ENCODE measurements around the gene CDCP1.
"Not testable (repeated sequence)": the region's sequence is repeated elsewhere in the genome, so short reads cannot be mapped to it uniquely, and the experiment has no call there.

The CDCP1 gene

GRCh38 chr3:45084361-45084760 lies 61.8 kb downstream of the CDCP1 start:
- no CpG with 5 or more reads among the region's 1 CpG for WGBS (ENCODE audit: insufficient coverage, insufficient read length)
- Histone ChIP-seq H3K27ac (ENCODE audit: low read length) (no peak overlapping the region), H3K4me1 (ENCODE audit: control insufficient read depth, insufficient read depth, low read length) (no peaks in the 10 kb centered on the region), H3K9me3 (ENCODE audit: control insufficient read depth, insufficient read depth, low read length) (no peaks in the 10 kb centered on the region), H3K27me3 (ENCODE audit: control insufficient read depth, insufficient read depth, low read length) (no peaks in the 10 kb centered on the region), H3K36me3 (ENCODE audit: control insufficient read depth, insufficient read depth, low read length) (peaks cover 4% of the 10 kb centered on the region; the same call in 1 of the 2 replicates), H3K4me3 (ENCODE audit: low read length) (no peak overlapping the region)
- DNase-seq (ENCODE audit: low read depth, low spot score): no peak

GRCh38 chr3:45083023-45083422 lies 63.2 kb downstream of the CDCP1 start:
- H3K36me3 ChIP-seq (ENCODE audit: control insufficient read depth, insufficient read depth, low read length): peaks cover 4% of the 10 kb centered on the region; the same call in 1 of the 2 replicates
- H3K27me3 ChIP-seq (ENCODE audit: control insufficient read depth, insufficient read depth, low read length): no peaks in the 10 kb centered on the region
- H3K27ac ChIP-seq (ENCODE audit: low read length): no peak overlapping the region
- no CpG with 5 or more reads among the region's 6 CpGs for WGBS (ENCODE audit: insufficient coverage, insufficient read length)
- H3K4me3 ChIP-seq (ENCODE audit: low read length): no peak overlapping the region
- H3K9me3 ChIP-seq (ENCODE audit: control insufficient read depth, insufficient read depth, low read length): no peaks in the 10 kb centered on the region
- H3K4me1 ChIP-seq (ENCODE audit: control insufficient read depth, insufficient read depth, low read length): no peaks in the 10 kb centered on the region
- DNase-seq (ENCODE audit: low read depth, low spot score): no peak

GRCh38 chr3:45082142-45082538 lies 64.0 kb downstream of the CDCP1 start:
- no peaks in the 10 kb centered on the region for H3K9me3 ChIP-seq (ENCODE audit: control insufficient read depth, insufficient read depth, low read length)
- DNase-seq (ENCODE audit: low read depth, low spot score): no peak
- no peaks in the 10 kb centered on the region for H3K27me3 ChIP-seq (ENCODE audit: control insufficient read depth, insufficient read depth, low read length)
- no CpG with 5 or more reads among the region's 5 CpGs for WGBS (ENCODE audit: insufficient coverage, insufficient read length)
- no peak overlapping the region for H3K27ac ChIP-seq (ENCODE audit: low read length)
- H3K4me3 ChIP-seq (ENCODE audit: low read length): no peak overlapping the region
- H3K36me3 ChIP-seq (ENCODE audit: control insufficient read depth, insufficient read depth, low read length): peaks cover 4% of the 10 kb centered on the region; the same call in 1 of the 2 replicates
- H3K4me1 ChIP-seq (ENCODE audit: control insufficient read depth, insufficient read depth, low read length): no peaks in the 10 kb centered on the region

GRCh38 chr3:45081506-45082141 lies 64.6 kb downstream of the CDCP1 start:
- no peak overlapping the region for H3K4me3 ChIP-seq (ENCODE audit: low read length)
- WGBS (ENCODE audit: insufficient coverage, insufficient read length): no CpG with 5 or more reads among the region's 2 CpGs
- DNase-seq (ENCODE audit: low read depth, low spot score): no peak
- H3K36me3 ChIP-seq (ENCODE audit: control insufficient read depth, insufficient read depth, low read length): peaks cover 4% of the 10 kb centered on the region; the same call in 1 of the 2 replicates
- no peaks in the 10 kb centered on the region for H3K27me3 ChIP-seq (ENCODE audit: control insufficient read depth, insufficient read depth, low read length)
- no peaks in the 10 kb centered on the region for H3K4me1 ChIP-seq (ENCODE audit: control insufficient read depth, insufficient read depth, low read length)
- no peak overlapping the region for H3K27ac ChIP-seq (ENCODE audit: low read length)
- no peaks in the 10 kb centered on the region for H3K9me3 ChIP-seq (ENCODE audit: control insufficient read depth, insufficient read depth, low read length)

GRCh38 chr3:45080824-45081223 lies 65.4 kb downstream of the CDCP1 start:
- Histone ChIP-seq H3K36me3 (ENCODE audit: control insufficient read depth, insufficient read depth, low read length) (peaks cover 4% of the 10 kb centered on the region; the same call in 1 of the 2 replicates), H3K27me3 (ENCODE audit: control insufficient read depth, insufficient read depth, low read length) (no peaks in the 10 kb centered on the region), H3K4me3 (ENCODE audit: low read length) (no peak overlapping the region), H3K27ac (ENCODE audit: low read length) (no peak overlapping the region), H3K9me3 (ENCODE audit: control insufficient read depth, insufficient read depth, low read length) (no peaks in the 10 kb centered on the region), H3K4me1 (ENCODE audit: control insufficient read depth, insufficient read depth, low read length) (no peaks in the 10 kb centered on the region)
- no CpG with 5 or more reads among the region's 1 CpG for WGBS (ENCODE audit: insufficient coverage, insufficient read length)
- DNase-seq (ENCODE audit: low read depth, low spot score): no peak

- Histone ChIP-seq H3K4me3 (ENCODE audit: low read length) (no peak overlapping the region), H3K27ac (ENCODE audit: low read length) (no peak overlapping the region), H3K9me3 (ENCODE audit: control insufficient read depth, insufficient read depth, low read length) (no peaks in the 10 kb centered on the region), H3K36me3 (ENCODE audit: control insufficient read depth, insufficient read depth, low read length) (no peaks in the 10 kb centered on the region), H3K27me3 (ENCODE audit: control insufficient read depth, insufficient read depth, low read length) (no peaks in the 10 kb centered on the region), H3K4me1 (ENCODE audit: control insufficient read depth, insufficient read depth, low read length) (no peaks in the 10 kb centered on the region)
- WGBS (ENCODE audit: insufficient coverage, insufficient read length): no CpG with 5 or more reads among the region's 1 CpG
- no peak for DNase-seq (ENCODE audit: low read depth, low spot score)
Measured at GRCh38 chr3:45079715-45080114, 66.5 kb downstream of the CDCP1 start.

GRCh38 chr3:45078910-45079522 lies 67.2 kb downstream of the CDCP1 start:
- Histone ChIP-seq H3K4me1 (ENCODE audit: control insufficient read depth, insufficient read depth, low read length) (no peaks in the 10 kb centered on the region), H3K27me3 (ENCODE audit: control insufficient read depth, insufficient read depth, low read length) (no peaks in the 10 kb centered on the region), H3K4me3 (ENCODE audit: low read length) (no peak overlapping the region), H3K9me3 (ENCODE audit: control insufficient read depth, insufficient read depth, low read length) (no peaks in the 10 kb centered on the region), H3K27ac (ENCODE audit: low read length) (no peak overlapping the region), H3K36me3 (ENCODE audit: control insufficient read depth, insufficient read depth, low read length) (no peaks in the 10 kb centered on the region)
- WGBS (ENCODE audit: insufficient coverage, insufficient read length): no CpG with 5 or more reads among the region's 8 CpGs
- no peak for DNase-seq (ENCODE audit: low read depth, low spot score)

GRCh38 chr3:45078256-45078655 lies 67.9 kb downstream of the CDCP1 start:
- not testable (repeated sequence) for H3K4me1 ChIP-seq (ENCODE audit: control insufficient read depth, insufficient read depth, low read length); H3K36me3 ChIP-seq (ENCODE audit: control insufficient read depth, insufficient read depth, low read length); H3K27ac ChIP-seq (ENCODE audit: low read length); H3K9me3 ChIP-seq (ENCODE audit: control insufficient read depth, insufficient read depth, low read length); H3K4me3 ChIP-seq (ENCODE audit: low read length); H3K27me3 ChIP-seq (ENCODE audit: control insufficient read depth, insufficient read depth, low read length); DNase-seq (ENCODE audit: low read depth, low spot score)
- WGBS (ENCODE audit: insufficient coverage, insufficient read length): no CpG with 5 or more reads among the region's 1 CpG

- Histone ChIP-seq H3K4me1 (ENCODE audit: control insufficient read depth, insufficient read depth, low read length) (no peaks in the 10 kb centered on the region), H3K27me3 (ENCODE audit: control insufficient read depth, insufficient read depth, low read length) (no peaks in the 10 kb centered on the region), H3K4me3 (ENCODE audit: low read length) (no peak overlapping the region), H3K27ac (ENCODE audit: low read length) (no peak overlapping the region), H3K9me3 (ENCODE audit: control insufficient read depth, insufficient read depth, low read length) (no peaks in the 10 kb centered on the region), H3K36me3 (ENCODE audit: control insufficient read depth, insufficient read depth, low read length) (no peaks in the 10 kb centered on the region)
- no peak for DNase-seq (ENCODE audit: low read depth, low spot score)
- WGBS (ENCODE audit: insufficient coverage, insufficient read length): no CpG with 5 or more reads among the region's 11 CpGs
Measured at GRCh38 chr3:45075821-45076625, 70.2 kb downstream of the CDCP1 start.

GRCh38 chr3:45071075-45071474 lies 75.1 kb downstream of the CDCP1 start:
- Histone ChIP-seq H3K4me3 (ENCODE audit: low read length) (no peak overlapping the region), H3K27ac (ENCODE audit: low read length) (no peak overlapping the region), H3K36me3 (ENCODE audit: control insufficient read depth, insufficient read depth, low read length) (no peaks in the 10 kb centered on the region), H3K4me1 (ENCODE audit: control insufficient read depth, insufficient read depth, low read length) (no peaks in the 10 kb centered on the region), H3K9me3 (ENCODE audit: control insufficient read depth, insufficient read depth, low read length) (no peaks in the 10 kb centered on the region), H3K27me3 (ENCODE audit: control insufficient read depth, insufficient read depth, low read length) (no peaks in the 10 kb centered on the region)
- no peak for DNase-seq (ENCODE audit: low read depth, low spot score)

All from iPS DF 6.9 (cell line).